Mesendoderm (in vitro differentiated cells): Measurements from ENCODE around the gene RPS6KA2.

Experiments
- DNase-seq: peaks from one replicate; pipeline ENCODE4 v3.0.0; 2013
- H2AK5ac ChIP-seq: 2 replicates; pipeline ENCODE4 v1.6.1; 2013; ENCODE audit warnings: low read length, inconsistent platforms
- H2BK120ac ChIP-seq: 2 replicates; pipeline ENCODE4 v1.6.1; 2013; ENCODE audit warnings: low read depth, mild to moderate bottlenecking, low read length, moderate library complexity, mixed read lengths
- H2BK15ac ChIP-seq: replicated peaks from 2 replicates; pipeline ENCODE4 v1.6.1; 2013; ENCODE audit warnings: low read depth, mild to moderate bottlenecking, moderate library complexity
- H2BK5ac ChIP-seq: 2 replicates; pipeline ENCODE4 v1.6.1; 2013; ENCODE audit warnings: low read length, inconsistent platforms
- H3K18ac ChIP-seq: 2 replicates; pipeline ENCODE4 v1.6.1; 2013; ENCODE audit warnings: mild to moderate bottlenecking, low read length, mixed read lengths
- H3K23ac ChIP-seq: one replicate; pipeline ENCODE4 v1.6.1; 2013; ENCODE audit warnings: low read length
- H3K27ac ChIP-seq: 2 replicates; pipeline ENCODE4 v1.5.1; 2013; ENCODE audit warnings: low read depth, mild to moderate bottlenecking, inconsistent platforms, low read length, moderate library complexity
- H3K27me3 ChIP-seq: 2 replicates; pipeline ENCODE4 v1.6.1; 2013; ENCODE audit warnings: low read length, control low read depth, mild to moderate bottlenecking, inconsistent platforms; ENCODE audit not compliant: insufficient read depth, poor library complexity
- H3K36me3 ChIP-seq: 2 replicates; pipeline ENCODE4 v1.6.1; 2013; ENCODE audit warnings: low read length, inconsistent platforms; ENCODE audit not compliant: control insufficient read depth, insufficient read depth
- H3K4ac ChIP-seq: one replicate; pipeline ENCODE4 v1.6.1; 2013; ENCODE audit warnings: low read depth, mild to moderate bottlenecking, low read length, moderate library complexity
- H3K4me1 ChIP-seq: 2 replicates; pipeline ENCODE4 v1.6.1; 2013; ENCODE audit warnings: low read depth, low read length, inconsistent platforms; ENCODE audit not compliant: control insufficient read depth
- H3K4me2 ChIP-seq: 2 replicates; pipeline ENCODE4 v1.6.1; 2013; ENCODE audit warnings: low read length
- H3K4me3 ChIP-seq: 2 replicates; pipeline ENCODE4 v1.5.1; 2013; ENCODE audit warnings: mild to moderate bottlenecking, low read length
- H3K56ac ChIP-seq: one replicate; pipeline ENCODE4 v1.6.1; 2013; ENCODE audit warnings: low read length
- H3K79me1 ChIP-seq: 2 replicates; pipeline ENCODE4 v1.6.1; 2013; ENCODE audit warnings: low read length, inconsistent platforms
- H3K79me2 ChIP-seq: 2 replicates; pipeline ENCODE4 v1.6.1; 2013; ENCODE audit warnings: mild to moderate bottlenecking, low read length; ENCODE audit not compliant: control insufficient read depth, insufficient read depth
- H3K9ac ChIP-seq: 2 replicates; pipeline ENCODE4 v1.6.1; 2013; ENCODE audit warnings: low read length, inconsistent platforms
- H4K5ac ChIP-seq: one replicate; pipeline ENCODE4 v1.6.1; 2013; ENCODE audit warnings: low read length
- H4K8ac ChIP-seq: one replicate; pipeline ENCODE4 v1.6.1; 2013; ENCODE audit warnings: low read depth, mild to moderate bottlenecking, control low read depth, low read length, moderate library complexity
- whole genome bisulfite sequencing: extraction: QIAGEN DNeasy Blood & Tissue Kit; methylation state at CpG from one replicate; pipeline ENCODE4 v1.1.7; 2013; ENCODE audit warnings: low lambda C conversion rate, missing lambda C conversion rate; ENCODE audit not compliant: insufficient coverage; ENCODE audit errors: extremely low coverage; 5-methylcytosine and 5-hydroxymethylcytosine counted together

RPS6KA2 gene

DNA sequence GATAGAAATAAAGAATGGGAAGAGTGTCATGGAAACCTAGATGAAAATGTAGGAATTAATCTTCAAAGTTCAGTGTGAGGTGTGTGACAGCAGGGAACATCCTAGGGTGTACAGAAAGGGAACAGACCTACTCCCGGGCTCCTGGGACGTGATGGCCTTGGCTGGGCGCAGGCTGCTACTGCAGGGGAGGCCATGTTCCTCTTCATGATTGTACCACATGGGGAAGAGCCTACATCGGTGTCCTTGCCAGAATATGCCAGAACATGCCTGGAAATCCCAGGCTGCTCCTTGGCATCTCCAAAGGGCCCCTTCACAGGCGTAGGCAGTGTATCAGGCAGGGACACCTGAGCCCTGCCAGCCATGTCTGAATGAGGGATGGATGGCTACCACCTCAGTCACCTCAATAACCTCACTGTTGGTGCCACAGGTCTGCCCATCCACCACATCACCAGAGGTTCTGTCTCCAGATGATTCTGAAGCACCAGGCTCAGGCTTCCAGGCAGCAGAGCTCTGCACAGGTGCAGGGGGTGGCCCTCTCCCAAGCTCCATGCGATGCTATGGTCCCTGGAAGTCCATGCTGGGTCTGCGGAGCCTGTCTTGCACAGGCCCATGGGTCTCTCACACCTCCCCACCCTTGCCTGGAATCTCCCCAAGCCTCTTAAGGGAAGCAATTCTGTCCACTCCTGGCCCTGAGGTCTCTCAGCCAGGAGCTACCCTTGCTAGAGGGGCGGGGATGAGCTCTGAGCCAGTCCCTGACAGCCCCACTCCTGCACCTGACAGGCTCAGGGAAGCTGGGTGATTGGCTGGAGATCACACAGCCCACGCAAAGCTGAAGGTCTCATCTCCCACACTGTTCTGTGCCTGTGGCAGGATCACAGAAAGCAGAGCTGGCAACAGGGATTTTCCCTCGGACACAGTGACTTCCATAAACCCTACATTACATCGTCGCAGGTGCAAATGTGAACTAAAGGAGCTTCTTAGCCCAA lies 60.7 kb downstream of the RPS6KA2 start:
- Histone ChIP-seq H3K79me2 (no peaks in the 10 kb centered on the region), H3K18ac (no peak overlapping the region), H2AK5ac (no peak overlapping the region), H2BK15ac (no peak overlapping the region), H3K79me1 (no peaks in the 10 kb centered on the region), H3K56ac (no peak overlapping the region), H2BK120ac (no peak overlapping the region), H3K4me3 (no peak overlapping the region), H3K4me2 (no peak overlapping the region), H3K4ac (no peak overlapping the region), H4K5ac (no peak overlapping the region), H4K8ac (no peak overlapping the region), H3K27me3 (no peaks in the 10 kb centered on the region), H3K36me3 (no peaks in the 10 kb centered on the region), H3K9ac (no peak overlapping the region), H3K23ac (no peak overlapping the region), H3K4me1 (no peaks in the 10 kb centered on the region), H2BK5ac (no peak overlapping the region), H3K27ac (no peak overlapping the region)
- DNase-seq: no peak
- no CpG with 5 or more reads among the region's 12 CpGs for WGBS

DNA sequence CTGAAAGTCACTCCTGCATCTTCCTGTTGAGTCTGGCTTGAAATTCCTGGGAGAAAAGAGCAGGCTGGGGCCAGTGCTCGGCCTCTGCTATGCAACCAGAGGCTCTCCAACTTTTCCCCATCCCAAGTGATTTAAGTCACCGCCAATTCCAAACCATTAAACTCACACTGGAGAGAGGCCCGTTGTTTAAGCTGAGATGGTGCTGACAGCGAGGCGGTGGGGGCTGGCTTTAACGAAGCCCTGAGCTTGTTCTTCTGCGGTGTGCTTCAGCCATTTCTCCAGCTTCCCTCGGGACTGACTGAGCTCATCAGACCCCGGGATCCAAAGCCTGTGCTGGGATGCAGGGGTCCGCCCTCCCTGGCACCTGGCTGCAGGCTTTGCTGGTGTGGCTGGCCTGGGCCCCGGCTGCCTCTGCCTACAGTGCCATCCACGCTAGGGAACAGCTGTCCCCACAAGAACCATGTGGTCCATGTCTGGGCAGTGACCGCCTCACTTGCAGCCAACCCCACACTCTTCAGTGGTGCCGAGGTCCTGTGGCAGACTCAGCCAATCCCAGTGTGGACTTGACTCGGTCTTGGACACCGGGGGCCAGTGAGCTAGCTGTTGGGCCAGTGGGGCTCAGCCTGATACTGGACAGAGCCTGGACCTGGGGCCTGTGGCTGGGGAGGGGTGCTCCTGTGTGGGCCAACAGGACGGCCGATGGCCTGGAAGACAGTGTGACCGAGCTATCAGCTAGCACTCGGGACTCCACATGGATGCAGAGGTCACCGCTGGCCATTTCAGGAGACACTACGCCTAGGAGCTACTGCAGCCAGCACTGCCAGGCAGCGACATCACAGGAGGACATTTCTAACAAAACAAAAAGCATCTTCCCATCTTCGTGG lies 61.7 kb downstream of the RPS6KA2 start:
- no peak for DNase-seq
- Histone ChIP-seq H2AK5ac (no peak overlapping the region), H3K79me1 (no peaks in the 10 kb centered on the region), H2BK120ac (no peak overlapping the region), H4K5ac (no peak overlapping the region), H3K56ac (no peak overlapping the region), H2BK15ac (no peak overlapping the region), H3K27me3 (no peaks in the 10 kb centered on the region), H3K4me3 (no peak overlapping the region), H3K4ac (no peak overlapping the region), H3K36me3 (no peaks in the 10 kb centered on the region), H3K27ac (no peak overlapping the region), H3K18ac (no peak overlapping the region), H3K9ac (no peak overlapping the region), H3K23ac (no peak overlapping the region), H3K4me2 (no peak overlapping the region), H3K79me2 (no peaks in the 10 kb centered on the region), H2BK5ac (no peak overlapping the region), H3K4me1 (no peaks in the 10 kb centered on the region), H4K8ac (no peak overlapping the region)
- WGBS: no CpG with 5 or more reads among the region's 24 CpGs

DNA sequence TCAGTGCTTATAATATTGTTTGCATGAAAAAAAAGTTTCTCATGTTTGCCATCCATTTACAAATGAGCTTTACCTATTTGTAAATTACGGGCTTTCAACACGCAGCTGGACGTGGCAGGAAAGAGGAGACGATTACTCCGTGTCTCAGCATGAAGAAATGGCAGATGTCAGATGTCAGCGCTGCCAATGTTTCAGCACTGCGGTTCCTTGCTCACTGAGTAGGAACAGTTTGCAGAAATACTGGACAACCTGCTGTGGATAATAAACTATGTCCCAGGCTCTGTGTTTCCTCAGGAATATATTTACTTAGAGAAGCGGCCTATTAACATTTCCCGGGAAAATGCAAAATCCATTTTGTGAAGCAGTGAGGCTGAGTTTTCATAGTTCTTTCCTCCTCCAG lies 63.2 kb downstream of the RPS6KA2 start:
- no peak for DNase-seq

DNA sequence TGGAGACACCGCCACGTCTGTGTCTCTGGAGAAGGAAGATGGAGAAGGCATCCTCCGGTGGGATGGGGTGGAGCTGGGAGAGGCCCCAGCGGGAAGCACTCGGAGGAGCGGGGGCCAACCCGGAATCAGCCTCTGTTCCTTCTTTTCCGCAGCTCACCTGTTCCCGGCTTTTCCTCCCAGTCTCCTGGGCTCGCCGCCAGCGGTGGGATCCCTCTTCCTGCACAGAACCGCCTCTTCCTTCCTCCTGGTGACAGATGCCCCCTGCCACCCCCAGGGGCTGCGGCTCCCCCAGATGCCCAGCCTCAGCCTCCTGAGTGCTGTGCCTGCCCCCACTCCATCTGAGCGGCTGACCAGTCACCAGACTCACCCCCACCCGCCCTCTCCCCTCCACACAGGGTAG lies 63.9 kb downstream of the RPS6KA2 start:
- H3K56ac ChIP-seq: no peak overlapping the region
- H4K8ac ChIP-seq: no peak overlapping the region
- no peaks in the 10 kb centered on the region for H3K27me3 ChIP-seq
- H2BK15ac ChIP-seq: no peak overlapping the region
- no peak overlapping the region for H2BK120ac ChIP-seq
- H3K79me1 ChIP-seq: no peaks in the 10 kb centered on the region
- H2AK5ac ChIP-seq: no peak overlapping the region
- H2BK5ac ChIP-seq: no peak overlapping the region
- no peaks in the 10 kb centered on the region for H3K79me2 ChIP-seq
- no peak for DNase-seq
- H3K4me3 ChIP-seq: no peak overlapping the region
- no peak overlapping the region for H4K5ac ChIP-seq
- H3K27ac ChIP-seq: no peak overlapping the region
- H3K4me2 ChIP-seq: no peak overlapping the region
- no CpG with 5 or more reads among the region's 16 CpGs for WGBS
- no peaks in the 10 kb centered on the region for H3K4me1 ChIP-seq
- H3K18ac ChIP-seq: no peak overlapping the region
- no peak overlapping the region for H3K23ac ChIP-seq
- H3K9ac ChIP-seq: no peak overlapping the region
- no peak overlapping the region for H3K4ac ChIP-seq
- H3K36me3 ChIP-seq: no peaks in the 10 kb centered on the region

More for the DNA sequence above, 63.2 kb downstream of the RPS6KA2 start:
- no peak overlapping the region for H3K9ac ChIP-seq
- no peak overlapping the region for H2BK120ac ChIP-seq
- no peaks in the 10 kb centered on the region for H3K79me2 ChIP-seq
- no peaks in the 10 kb centered on the region for H3K36me3 ChIP-seq
- no peak overlapping the region for H3K56ac ChIP-seq
- no peak overlapping the region for H3K4ac ChIP-seq
- no peak overlapping the region for H3K18ac ChIP-seq
- H4K5ac ChIP-seq: no peak overlapping the region
- H3K27me3 ChIP-seq: no peaks in the 10 kb centered on the region
- H2BK15ac ChIP-seq: no peak overlapping the region
- H3K4me3 ChIP-seq: no peak overlapping the region
- no peak overlapping the region for H3K23ac ChIP-seq
- H3K4me1 ChIP-seq: no peaks in the 10 kb centered on the region
- no CpG with 5 or more reads among the region's 9 CpGs for WGBS
- H4K8ac ChIP-seq: no peak overlapping the region
- H3K27ac ChIP-seq: no peak overlapping the region
- no peaks in the 10 kb centered on the region for H3K79me1 ChIP-seq
- H2BK5ac ChIP-seq: no peak overlapping the region
- H3K4me2 ChIP-seq: no peak overlapping the region
- no peak overlapping the region for H2AK5ac ChIP-seq

DNA sequence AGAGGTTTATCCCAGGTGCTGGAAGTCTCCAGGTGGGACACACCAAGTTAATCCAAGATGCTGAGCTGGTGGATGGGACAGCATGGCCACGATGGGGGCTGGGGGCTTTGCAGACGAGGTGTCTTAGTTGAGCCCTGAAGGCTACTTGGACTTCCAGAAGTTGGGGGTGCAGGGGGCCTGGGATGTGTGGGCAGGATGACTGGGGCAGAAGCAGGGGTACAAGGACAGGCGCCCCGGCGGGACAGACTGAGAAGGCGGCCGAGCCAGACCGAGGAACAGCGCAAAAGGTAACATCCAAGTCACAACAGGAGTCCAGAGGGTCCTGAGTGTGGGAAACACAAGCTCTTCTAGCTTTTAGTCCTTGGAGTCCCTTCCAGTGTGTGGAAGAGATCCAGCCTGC lies 64.3 kb downstream of the RPS6KA2 start:
- H3K56ac ChIP-seq: no peak overlapping the region
- H4K8ac ChIP-seq: no peak overlapping the region
- H3K27ac ChIP-seq: no peak overlapping the region
- H2BK5ac ChIP-seq: no peak overlapping the region
- DNase-seq: no peak
- no peaks in the 10 kb centered on the region for H3K27me3 ChIP-seq
- no peak overlapping the region for H3K23ac ChIP-seq
- no peak overlapping the region for H3K9ac ChIP-seq
- no peaks in the 10 kb centered on the region for H3K4me1 ChIP-seq
- no peak overlapping the region for H2BK120ac ChIP-seq
- no peaks in the 10 kb centered on the region for H3K79me2 ChIP-seq
- H3K79me1 ChIP-seq: no peaks in the 10 kb centered on the region
- no peak overlapping the region for H3K4me2 ChIP-seq
- no peak overlapping the region for H3K4ac ChIP-seq
- H2AK5ac ChIP-seq: no peak overlapping the region
- no CpG with 5 or more reads among the region's 9 CpGs for WGBS
- H3K4me3 ChIP-seq: no peak overlapping the region
- H2BK15ac ChIP-seq: no peak overlapping the region
- H3K18ac ChIP-seq: no peak overlapping the region
- no peaks in the 10 kb centered on the region for H3K36me3 ChIP-seq
- H4K5ac ChIP-seq: no peak overlapping the region
